Loucy (cell line): ENCODE measurements around the gene KCNE5.

ENCODE experiments used
- H2AFZ ChIP-seq: fragments of 200-600 bp; sonication (generic); 2 replicates; pipeline ENCODE4 v1.6.0; 2016; ENCODE audit warnings: antibody characterized with exemption, mild to moderate bottlenecking, low read length, moderate library complexity
- H3F3A ChIP-seq: fragments of 200-600 bp; 2 replicates; pipeline ENCODE4 v1.6.0; 2016; ENCODE audit warnings: antibody characterized with exemption, low read depth, mild to moderate bottlenecking
- H3K27me3 ChIP-seq: fragments of 200-600 bp; sonication (generic); 2 replicates; pipeline ENCODE4 v1.6.1; 2014; ENCODE audit warnings: low read length, mild to moderate bottlenecking; ENCODE audit not compliant: insufficient read depth, poor library complexity, severe bottlenecking
- H3K36me3 ChIP-seq: fragments of 200-600 bp; sonication (generic); 2 replicates; pipeline ENCODE4 v1.6.1; 2016; ENCODE audit warnings: low read length; ENCODE audit not compliant: insufficient read depth
- H3K4me1 ChIP-seq: fragments of 200-600 bp; sonication (generic); 2 replicates; pipeline ENCODE4 v1.5.1; 2014; ENCODE audit warnings: low read length, mild to moderate bottlenecking; ENCODE audit not compliant: insufficient read depth, poor library complexity, severe bottlenecking
- H3K4me2 ChIP-seq: fragments of 200-600 bp; sonication (generic); 2 replicates; pipeline ENCODE4 v1.6.0; 2014; ENCODE audit warnings: antibody characterized with exemption, low read length, low read depth, mild to moderate bottlenecking; ENCODE audit not compliant: poor library complexity, severe bottlenecking
- H3K4me3 ChIP-seq: fragments of 200-600 bp; sonication (generic); 2 replicates; pipeline ENCODE4 v1.5.1; 2014; ENCODE audit warnings: low read length, mild to moderate bottlenecking, mixed read lengths; ENCODE audit not compliant: poor library complexity, severe bottlenecking
- H3K79me2 ChIP-seq: fragments of 200-600 bp; sonication (generic); 2 replicates; pipeline ENCODE4 v1.6.1; 2014; ENCODE audit warnings: low read length; ENCODE audit not compliant: insufficient read depth
- H3K9ac ChIP-seq: fragments of 200-600 bp; sonication (generic); 2 replicates; pipeline ENCODE4 v1.6.0; 2014; ENCODE audit warnings: mild to moderate bottlenecking, low read depth, low read length, moderate library complexity; ENCODE audit not compliant: poor library complexity, severe bottlenecking
- H3K9me2 ChIP-seq: fragments of 200-600 bp; sonication (generic); replicated peaks from 2 replicates; pipeline ENCODE4 v1.6.1; 2016; ENCODE audit warnings: low read depth, low read length, mixed read lengths
- H3K9me3 ChIP-seq: fragments of 200-600 bp; sonication (generic); 2 replicates; pipeline ENCODE4 v1.6.1; 2014; ENCODE audit warnings: mild to moderate bottlenecking, antibody characterized with exemption, low read length, low read depth; ENCODE audit not compliant: insufficient read depth
- H4K20me1 ChIP-seq: fragments of 200-600 bp; sonication (generic); 2 replicates; pipeline ENCODE4 v1.6.0; 2014; ENCODE audit warnings: antibody characterized with exemption, low read length, mild to moderate bottlenecking; ENCODE audit not compliant: insufficient read depth, poor library complexity, severe bottlenecking
- EZH2phosphoT487 ChIP-seq: fragments of 200-600 bp; IDR thresholded peaks from 2 replicates; pipeline ENCODE4 v1.6.1; 2018; ENCODE audit warnings: antibody characterized with exemption, mild to moderate bottlenecking, moderate library complexity, borderline replicate concordance
- TF ChIP-seq, protein P1 (sequence below): fragments of 200-600 bp; sonication (generic); conservative IDR thresholded peaks from 2 replicates; pipeline ENCODE4 v1.5.1; 2014; ENCODE audit warnings: mild to moderate bottlenecking, antibody characterized with exemption, low read length

The KCNE5 gene

GRCh38 chrX:109614951-109615350, 10.0 kb downstream of the KCNE5 start:
- H3K27me3 ChIP-seq: no peaks in the 10 kb centered on the region
- no peaks in the 10 kb centered on the region for H3K9me2 ChIP-seq
- no peaks in the 10 kb centered on the region for H3K9me3 ChIP-seq
- no peak overlapping the region for H3K4me3 ChIP-seq
- peaks cover 8% of the 10 kb centered on the region for H3K4me1 ChIP-seq
- H3F3A ChIP-seq: no peaks in the 10 kb centered on the region
- H3K9ac ChIP-seq: no peak overlapping the region
- TF ChIP-seq, protein P1, sequence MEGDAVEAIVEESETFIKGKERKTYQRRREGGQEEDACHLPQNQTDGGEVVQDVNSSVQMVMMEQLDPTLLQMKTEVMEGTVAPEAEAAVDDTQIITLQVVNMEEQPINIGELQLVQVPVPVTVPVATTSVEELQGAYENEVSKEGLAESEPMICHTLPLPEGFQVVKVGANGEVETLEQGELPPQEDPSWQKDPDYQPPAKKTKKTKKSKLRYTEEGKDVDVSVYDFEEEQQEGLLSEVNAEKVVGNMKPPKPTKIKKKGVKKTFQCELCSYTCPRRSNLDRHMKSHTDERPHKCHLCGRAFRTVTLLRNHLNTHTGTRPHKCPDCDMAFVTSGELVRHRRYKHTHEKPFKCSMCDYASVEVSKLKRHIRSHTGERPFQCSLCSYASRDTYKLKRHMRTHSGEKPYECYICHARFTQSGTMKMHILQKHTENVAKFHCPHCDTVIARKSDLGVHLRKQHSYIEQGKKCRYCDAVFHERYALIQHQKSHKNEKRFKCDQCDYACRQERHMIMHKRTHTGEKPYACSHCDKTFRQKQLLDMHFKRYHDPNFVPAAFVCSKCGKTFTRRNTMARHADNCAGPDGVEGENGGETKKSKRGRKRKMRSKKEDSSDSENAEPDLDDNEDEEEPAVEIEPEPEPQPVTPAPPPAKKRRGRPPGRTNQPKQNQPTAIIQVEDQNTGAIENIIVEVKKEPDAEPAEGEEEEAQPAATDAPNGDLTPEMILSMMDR: no peak
- no peaks in the 10 kb centered on the region for H3K36me3 ChIP-seq
- H3K4me2 ChIP-seq: no peak overlapping the region
- H3K79me2 ChIP-seq: no peaks in the 10 kb centered on the region
- no peak overlapping the region for H2AFZ ChIP-seq
- no peaks in the 10 kb centered on the region for H4K20me1 ChIP-seq

DNA sequence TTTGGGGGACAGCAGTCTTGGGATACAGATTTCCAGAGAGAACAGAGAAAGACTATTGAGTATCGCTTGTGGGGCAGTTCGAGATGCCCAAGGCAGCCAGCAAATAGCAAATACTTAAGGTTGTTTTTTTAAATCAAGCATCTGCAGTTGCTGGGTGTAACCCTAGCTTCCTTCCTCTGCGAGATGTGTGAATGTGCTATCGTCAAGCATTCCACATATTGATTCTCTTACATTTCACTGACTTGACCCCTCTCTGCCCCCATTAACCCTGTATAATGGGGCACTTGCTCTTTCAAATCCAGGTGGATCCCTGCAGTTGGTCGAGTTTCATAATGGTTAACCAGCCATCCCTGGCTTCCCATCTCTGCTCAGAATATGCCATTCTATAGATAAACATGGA, 23.5 kb downstream of the KCNE5 start:
- Histone ChIP-seq H3F3A (no peaks in the 10 kb centered on the region), H3K9me3 (no peaks in the 10 kb centered on the region), H4K20me1 (no peaks in the 10 kb centered on the region), H3K9me2 (no peaks in the 10 kb centered on the region), H3K4me1 (no peaks in the 10 kb centered on the region), H2AFZ (no peak overlapping the region), H3K36me3 (no peaks in the 10 kb centered on the region), H3K27me3 (no peaks in the 10 kb centered on the region), H3K4me2 (no peak overlapping the region), H3K9ac (no peak overlapping the region), H3K79me2 (no peaks in the 10 kb centered on the region), H3K4me3 (no peak overlapping the region)
- no peak for TF ChIP-seq EZH2phosphoT487
- TF ChIP-seq, protein P1: no peak

- no peaks in the 10 kb centered on the region for H3K9me3 ChIP-seq
- TF ChIP-seq EZH2phosphoT487: no peak
- TF ChIP-seq, protein P1: no peak
- no peak overlapping the region for H3K4me2 ChIP-seq
- no peaks in the 10 kb centered on the region for H3K79me2 ChIP-seq
- no peak overlapping the region for H3K4me3 ChIP-seq
- H3K9ac ChIP-seq: no peak overlapping the region
- H4K20me1 ChIP-seq: no peaks in the 10 kb centered on the region
- H3K27me3 ChIP-seq: no peaks in the 10 kb centered on the region
- H3K36me3 ChIP-seq: no peaks in the 10 kb centered on the region
- no peaks in the 10 kb centered on the region for H3F3A ChIP-seq
- H3K9me2 ChIP-seq: no peaks in the 10 kb centered on the region
- H2AFZ ChIP-seq: no peak overlapping the region
- no peaks in the 10 kb centered on the region for H3K4me1 ChIP-seq
These were observed 24.7 kb downstream of the KCNE5 start for GRCh38 chrX:109600237-109600651.
